Measurements from ENCODE around the gene STK32C. TPM values are rescaled to one million over a fixed set of nuclear protein-coding genes. Genes with fewer than 3 reads are reported as not detected.
"Not testable (repeated sequence)": the region's sequence is repeated elsewhere in the genome, so short reads cannot be mapped to it uniquely, and the experiment has no call there.

STK32C gene
- total RNA-seq, 1 experiment from 2014 or later = 16.5 TPM

- H3K36me3 ChIP-seq (ENCODE audit: insufficient read depth, low read length, poor library complexity, severe bottlenecking) = no peaks in the 10 kb centered on the region
- no peak for DNase-seq (ENCODE audit: low spot score)
- ChIA-PET POLR2A (ENCODE audit: low non-redundant PET) (no interaction called here), CTCF (no interaction called here)
- no peaks in the 10 kb centered on the region for H3K27me3 ChIP-seq (replicated peaks; ENCODE audit: insufficient read depth, low read depth, low read length, poor library complexity)
- H3K4me3 ChIP-seq (ENCODE audit: low read depth, low read length, poor library complexity, severe bottlenecking) = no peak overlapping the region
- no peak overlapping the region for H3K27ac ChIP-seq (ENCODE audit: low read depth, low read length, poor library complexity, severe bottlenecking)
- TF ChIP-seq CTCF (conservative IDR thresholded peaks at IDR 0.05; ENCODE audit: low read depth, low read length) (no peak), EZH2 (IDR thresholded peaks at IDR 0.05; ENCODE audit: borderline replicate concordance, low read depth, low read length, poor library complexity, severe bottlenecking) (no peak)
- intact Hi-C loops (cut with micrococcal nuclease; ENCODE audit: unreplicated experiment) = no loop called here
- H3K4me1 ChIP-seq (ENCODE audit: insufficient read depth, low read length, poor library complexity, severe bottlenecking) = no peaks in the 10 kb centered on the region
- no peaks in the 10 kb centered on the region for H3K9me3 ChIP-seq (ENCODE audit: low read depth, low read length, poor library complexity, severe bottlenecking)
- no TSS peak for BruUV-seq (replicated peaks)
These were observed 10.2 kb downstream of the STK32C start for GRCh38 chr10:132297526-132297925.

DNA sequence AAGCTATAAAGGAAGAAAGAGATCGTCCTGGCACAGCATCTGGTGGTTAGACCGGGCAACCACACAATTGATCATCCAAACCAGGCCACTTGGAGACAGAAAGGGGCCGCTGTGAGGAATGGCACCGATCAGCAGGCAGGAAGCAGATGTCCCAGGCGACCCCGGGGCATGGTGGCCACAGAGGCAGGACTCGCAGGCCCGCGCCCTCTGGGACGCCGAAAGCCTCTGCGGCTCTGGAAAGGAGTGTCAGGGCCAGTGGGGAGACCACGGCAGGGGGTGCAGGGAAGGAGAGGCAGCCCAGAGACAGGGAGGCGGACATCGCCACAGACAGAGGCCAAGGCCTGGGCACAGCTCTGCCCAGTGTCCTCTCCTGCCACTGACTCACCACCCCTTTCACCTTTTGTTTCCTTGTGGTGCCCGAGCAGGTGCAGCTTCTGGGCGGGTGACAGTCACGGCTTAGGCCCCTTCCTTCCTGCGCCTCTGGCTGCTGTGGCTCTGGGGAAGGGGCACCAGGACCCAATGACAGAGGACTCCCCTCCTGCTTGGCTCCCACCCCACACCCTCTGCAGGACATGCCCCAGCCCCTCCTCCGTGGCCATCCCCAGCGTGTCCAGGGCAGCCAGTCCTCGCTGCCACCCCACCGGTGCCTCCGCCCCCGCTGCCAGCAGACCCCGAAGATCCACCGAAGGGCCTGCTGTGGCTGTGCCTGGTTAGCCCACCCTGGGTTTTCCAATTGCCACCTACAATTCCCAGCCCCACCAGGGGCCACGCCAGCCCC lies 10.9 kb downstream of the STK32C start:
- Histone ChIP-seq H3K4me3 (ENCODE audit: low read depth, low read length, poor library complexity, severe bottlenecking) (no peak overlapping the region), H3K27ac (ENCODE audit: low read depth, low read length, poor library complexity, severe bottlenecking) (no peak overlapping the region), H3K4me1 (ENCODE audit: insufficient read depth, low read length, poor library complexity, severe bottlenecking) (no peaks in the 10 kb centered on the region), H3K27me3 (replicated peaks; ENCODE audit: insufficient read depth, low read depth, low read length, poor library complexity) (no peaks in the 10 kb centered on the region), H3K9me3 (ENCODE audit: low read depth, low read length, poor library complexity, severe bottlenecking) (no peaks in the 10 kb centered on the region), H3K36me3 (ENCODE audit: insufficient read depth, low read length, poor library complexity, severe bottlenecking) (no peaks in the 10 kb centered on the region)
- CTCF ChIA-PET = no interaction called here
- BruUV-seq (replicated peaks) = no TSS peak
- intact Hi-C loops (cut with micrococcal nuclease; ENCODE audit: unreplicated experiment) = no loop called here
- DNase-seq (ENCODE audit: low spot score) = no peak
- TF ChIP-seq CTCF (conservative IDR thresholded peaks at IDR 0.05; ENCODE audit: low read depth, low read length) = no peak
- no peak for TF ChIP-seq EZH2 (IDR thresholded peaks at IDR 0.05; ENCODE audit: borderline replicate concordance, low read depth, low read length, poor library complexity, severe bottlenecking)
- POLR2A ChIA-PET (ENCODE audit: low non-redundant PET) = no interaction called here

DNA sequence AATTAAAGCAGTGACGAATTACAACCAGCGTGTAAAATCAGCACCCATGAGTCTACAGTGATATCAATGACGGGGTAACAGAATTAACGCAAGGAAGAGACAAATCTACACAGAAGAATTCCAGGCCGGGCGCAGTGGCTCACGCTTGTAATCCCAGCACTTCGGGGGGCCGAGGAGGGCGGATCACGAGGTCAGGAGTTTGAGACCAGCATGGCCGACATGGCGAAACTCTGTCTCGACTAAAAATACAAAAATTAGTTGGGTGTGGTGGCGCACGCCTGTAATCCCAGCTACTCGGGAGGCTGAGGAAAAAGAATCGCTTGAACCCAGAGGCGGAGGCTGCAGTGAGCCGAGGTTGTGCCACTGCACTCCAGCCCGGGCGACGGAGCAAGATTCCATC lies 12.3 kb downstream of the STK32C start:
- H3K9me3 ChIP-seq (ENCODE audit: low read depth, low read length, poor library complexity, severe bottlenecking); H3K27me3 ChIP-seq (replicated peaks; ENCODE audit: insufficient read depth, low read depth, low read length, poor library complexity); H3K4me1 ChIP-seq (ENCODE audit: insufficient read depth, low read length, poor library complexity, severe bottlenecking); H3K27ac ChIP-seq (ENCODE audit: low read depth, low read length, poor library complexity, severe bottlenecking); CTCF ChIA-PET; intact Hi-C loops (cut with micrococcal nuclease; ENCODE audit: unreplicated experiment); BruUV-seq (replicated peaks); H3K36me3 ChIP-seq (ENCODE audit: insufficient read depth, low read length, poor library complexity, severe bottlenecking); H3K4me3 ChIP-seq (ENCODE audit: low read depth, low read length, poor library complexity, severe bottlenecking); DNase-seq (ENCODE audit: low spot score); POLR2A ChIA-PET (ENCODE audit: low non-redundant PET): not testable (repeated sequence)

All from A673 (cell line).